Bronchus fibroblast of lung (primary cell): Measurements from ENCODE around the gene ARVCF. TPM values are rescaled to one million over a fixed set of nuclear protein-coding genes. Genes with fewer than 3 reads are reported as not detected.

Experiments
- total RNA-seq: library from RNA; depleted of rRNA; stranded (reverse); fragments of >200 nt; gene quantifications from 2 replicates; pipeline ENCODE4 v1.2.3, GENCODE V29; 2015

The ARVCF gene, protein sequence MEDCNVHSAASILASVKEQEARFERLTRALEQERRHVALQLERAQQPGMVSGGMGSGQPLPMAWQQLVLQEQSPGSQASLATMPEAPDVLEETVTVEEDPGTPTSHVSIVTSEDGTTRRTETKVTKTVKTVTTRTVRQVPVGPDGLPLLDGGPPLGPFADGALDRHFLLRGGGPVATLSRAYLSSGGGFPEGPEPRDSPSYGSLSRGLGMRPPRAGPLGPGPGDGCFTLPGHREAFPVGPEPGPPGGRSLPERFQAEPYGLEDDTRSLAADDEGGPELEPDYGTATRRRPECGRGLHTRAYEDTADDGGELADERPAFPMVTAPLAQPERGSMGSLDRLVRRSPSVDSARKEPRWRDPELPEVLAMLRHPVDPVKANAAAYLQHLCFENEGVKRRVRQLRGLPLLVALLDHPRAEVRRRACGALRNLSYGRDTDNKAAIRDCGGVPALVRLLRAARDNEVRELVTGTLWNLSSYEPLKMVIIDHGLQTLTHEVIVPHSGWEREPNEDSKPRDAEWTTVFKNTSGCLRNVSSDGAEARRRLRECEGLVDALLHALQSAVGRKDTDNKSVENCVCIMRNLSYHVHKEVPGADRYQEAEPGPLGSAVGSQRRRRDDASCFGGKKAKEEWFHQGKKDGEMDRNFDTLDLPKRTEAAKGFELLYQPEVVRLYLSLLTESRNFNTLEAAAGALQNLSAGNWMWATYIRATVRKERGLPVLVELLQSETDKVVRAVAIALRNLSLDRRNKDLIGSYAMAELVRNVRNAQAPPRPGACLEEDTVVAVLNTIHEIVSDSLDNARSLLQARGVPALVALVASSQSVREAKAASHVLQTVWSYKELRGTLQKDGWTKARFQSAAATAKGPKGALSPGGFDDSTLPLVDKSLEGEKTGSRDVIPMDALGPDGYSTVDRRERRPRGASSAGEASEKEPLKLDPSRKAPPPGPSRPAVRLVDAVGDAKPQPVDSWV
- 8.4 and 9.4 TPM in 2 replicates for total RNA-seq

GRCh38 chr22:20016734-20017621 lies at the start of gene ARVCF:
TSS of gene ARVCF (minus strand) at chr22:20016823. CDS start at chr22:19990794, 26,029 bp downstream.

GRCh38 chr22:20020533-20021195 lies 4.0 kb upstream of the ARVCF start, which contains the start of gene TANGO2:
TSS of gene TANGO2 (plus strand) at chr22:20021110. CDS start at chr22:20036799, 15,689 bp downstream.

DNA sequence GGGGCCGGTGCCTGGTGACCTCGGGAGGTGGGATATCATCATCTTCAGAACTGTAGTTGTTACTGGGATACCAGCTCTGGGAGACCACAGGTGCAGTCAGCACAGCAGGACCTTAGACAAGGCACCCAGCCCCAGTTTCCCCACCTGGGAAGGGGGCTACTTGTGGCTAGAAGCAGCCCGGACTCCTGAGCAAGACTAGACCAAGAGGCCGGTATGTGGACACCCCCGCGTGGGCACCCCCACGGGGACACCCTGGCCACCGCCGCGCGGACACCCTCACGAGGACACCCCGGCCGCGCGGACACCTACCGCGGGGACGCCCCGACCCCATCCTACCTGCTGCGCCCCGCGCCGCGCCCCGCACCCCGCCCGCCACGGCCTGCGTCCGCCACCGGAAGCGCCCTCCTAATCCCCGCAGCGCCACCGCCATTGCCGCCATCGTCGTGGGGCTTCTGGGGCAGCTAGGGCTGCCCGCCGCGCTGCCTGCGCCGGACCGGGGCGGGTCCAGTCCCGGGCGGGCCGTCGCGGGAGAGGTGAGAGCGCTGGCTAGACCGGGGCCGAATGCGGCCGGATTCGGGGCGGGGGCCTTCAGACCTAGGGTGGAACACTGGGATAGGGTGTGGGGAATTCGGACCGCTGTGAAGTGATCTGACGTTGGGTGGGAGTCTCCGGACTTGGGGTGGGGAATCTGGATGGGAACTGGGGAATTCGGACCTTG lies 75.1 kb downstream of the ARVCF start, which contains the start of the genes COMT and TXNRD2:
TSS of gene COMT (plus strand) at position 408 of the 718 bp plus-strand sequence. CDS start 20,755 bp downstream, outside the sequence.
TSS of gene TXNRD2 (minus strand) at position 454 of the 718 bp plus-strand sequence. CDS start at position 439, 15 bp downstream.

Other genes starting within 250 kb of the ARVCF start
- 11.6 and 12.8 TPM in 2 replicates for gene GNB1L, start 161.9 kb downstream of the ARVCF start, total RNA-seq
- 9.4 and 10.3 TPM in 2 replicates for gene RTL10, start 161.9 kb downstream of the ARVCF start, total RNA-seq
- 290 and 340 TPM in 2 replicates for gene COMT, start 75.1 kb downstream of the ARVCF start, total RNA-seq
- gene TXNRD2, start 75.0 kb downstream of the ARVCF start, total RNA-seq, result 27.6 and 28.6 TPM in 2 replicates
- 18.8 and 25.3 TPM in 2 replicates for gene TANGO2, start 4.3 kb upstream of the ARVCF start, total RNA-seq
- gene DGCR8, start 63.4 kb upstream of the ARVCF start, total RNA-seq, result 13.4 and 14.1 TPM in 2 replicates
- gene RANBP1, start 99.3 kb upstream of the ARVCF start, total RNA-seq, result 679 and 792 TPM in 2 replicates
- gene TRMT2A, start 100.4 kb upstream of the ARVCF start, total RNA-seq, result 27.1 and 35.5 TPM in 2 replicates
- gene ZDHHC8, start 115.0 kb upstream of the ARVCF start, total RNA-seq, result 20.8 and 24.5 TPM in 2 replicates
- gene CCDC188, start 134.2 kb upstream of the ARVCF start, total RNA-seq, result 0.15 TPM in 1 of 2 replicates, not detected in the other